Stimulated activated CD4-positive, alpha-beta T cell treated with anti-CD3 and anti-CD28 coated beads, TNF-alpha, amount 100 ng/mL, for 24 hours (primary cell): Measurements from ENCODE around the gene BLACAT1.
"Not testable (repeated sequence)": the region's sequence is repeated elsewhere in the genome, so short reads cannot be mapped to it uniquely, and the experiment has no call there.

ENCODE experiments used
- DNase-seq, 3 experiments: peaks; one replicate each; pipeline ENCODE4 v3.0.0-alpha.2; 2020; ENCODE audit warnings: low read depth in 3 of 3

The BLACAT1 gene

DNA sequence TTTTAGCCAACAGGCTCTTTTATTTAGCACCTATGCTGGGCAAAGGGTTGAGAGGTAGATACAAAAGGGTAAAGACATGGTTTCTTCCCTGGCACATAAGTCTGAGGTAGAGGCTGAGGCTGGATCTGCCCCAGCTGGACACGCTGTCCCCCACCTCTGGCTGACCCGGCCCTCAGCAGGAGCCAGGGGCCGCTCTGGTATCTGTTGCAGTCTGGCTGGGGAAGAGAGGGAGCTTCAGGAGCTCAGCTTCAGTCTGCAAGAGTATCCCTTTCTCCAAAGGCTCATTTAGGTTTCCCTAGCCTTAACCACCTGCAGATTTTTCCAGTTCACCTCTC is 14.2 kb downstream of the BLACAT1 start:
- no peak for DNase-seq

DNA sequence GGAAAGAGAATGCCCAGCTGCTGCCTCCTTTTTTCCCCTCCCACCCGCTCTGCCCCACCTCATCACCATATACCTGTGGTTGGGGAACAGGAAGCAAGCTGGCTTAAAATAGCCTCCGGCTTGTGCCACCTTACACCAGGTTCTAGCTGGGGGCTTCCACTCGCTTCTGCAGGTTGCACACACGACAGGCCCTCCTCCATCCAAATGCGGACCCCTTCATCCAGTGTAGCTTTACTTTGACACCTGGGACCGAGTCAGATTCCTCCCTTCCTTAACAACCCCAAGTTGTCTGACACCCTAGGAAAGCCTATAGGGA is 14.6 kb downstream of the BLACAT1 start:
- DNase-seq, result no peak

DNA sequence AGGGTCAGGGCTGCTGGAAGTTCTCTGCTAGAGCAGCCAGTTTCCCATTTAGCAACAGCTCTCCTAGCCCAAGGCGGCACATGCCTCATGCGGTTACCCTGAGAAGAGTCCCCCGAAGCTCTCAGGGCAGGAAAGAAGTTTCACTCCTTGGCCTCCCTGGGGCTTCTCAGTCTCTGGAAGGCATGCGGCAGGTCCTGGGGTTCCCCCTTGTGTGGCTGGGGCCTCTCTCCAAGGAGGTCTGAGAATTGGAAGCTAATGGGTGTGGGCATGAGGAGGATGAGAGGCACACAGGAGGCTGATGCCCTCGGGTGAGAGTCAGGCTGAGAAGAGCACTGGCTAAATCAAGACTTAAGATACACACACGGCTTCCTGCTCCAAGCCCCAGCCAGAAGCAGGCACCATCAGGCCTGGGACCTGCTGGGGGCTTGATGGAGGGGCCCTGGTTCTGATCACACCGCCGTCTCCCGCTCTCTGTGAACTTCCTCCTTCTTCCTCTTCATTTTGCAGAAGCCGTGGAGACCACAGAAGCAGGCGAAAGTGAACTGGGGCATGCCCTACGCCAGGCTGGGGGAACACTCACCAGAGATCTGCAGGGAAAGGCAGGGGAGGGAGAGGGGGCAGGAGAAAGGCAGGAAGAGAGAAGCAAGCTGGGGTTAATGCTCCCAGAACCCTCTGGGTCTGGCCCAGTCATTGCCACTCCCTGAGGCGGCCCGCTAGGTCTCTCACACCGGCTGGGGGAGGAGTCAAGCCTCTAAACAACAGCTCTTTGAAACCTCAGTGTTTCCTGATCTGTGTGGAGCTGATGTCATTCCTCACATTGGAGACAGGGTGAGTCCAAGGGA is 15.1 kb downstream of the BLACAT1 start:
- peak in 2 of 3 experiments; percentile 45 to 64 for DNase-seq

DNA sequence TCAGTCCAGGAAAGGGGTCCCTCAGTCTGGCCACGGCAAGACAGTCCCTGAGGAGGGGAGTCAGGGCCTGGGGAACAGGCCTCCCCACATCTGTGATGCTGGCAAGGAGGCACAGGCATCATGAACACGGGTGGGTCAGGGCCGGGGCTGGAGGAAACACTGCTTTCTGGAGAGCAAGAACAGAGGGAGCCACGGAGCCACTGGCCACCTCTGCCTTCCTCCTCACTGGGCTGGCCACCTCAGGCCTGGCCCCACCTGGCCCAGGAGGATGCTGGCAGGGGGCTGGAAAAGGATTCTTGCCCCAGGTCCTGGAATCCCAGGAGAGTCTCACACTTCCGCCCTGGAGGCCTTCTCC is 15.7 kb downstream of the BLACAT1 start:
- DNase-seq, result no peak

GRCh38 chr1:205438213-205439158 is 17.4 kb downstream of the BLACAT1 start:
- DNase-seq, result no peak

GRCh38 chr1:205437570-205437969 is 18.3 kb downstream of the BLACAT1 start:
- DNase-seq, result no peak

- DNase-seq, result no peak
These were observed 19.0 kb downstream of the BLACAT1 start for GRCh38 chr1:205436776-205437410.

- no peak for DNase-seq
These were observed 20.0 kb downstream of the BLACAT1 start for GRCh38 chr1:205435578-205436573.

- no peak for DNase-seq
These were observed 21.1 kb downstream of the BLACAT1 start for GRCh38 chr1:205434738-205435137.

DNA sequence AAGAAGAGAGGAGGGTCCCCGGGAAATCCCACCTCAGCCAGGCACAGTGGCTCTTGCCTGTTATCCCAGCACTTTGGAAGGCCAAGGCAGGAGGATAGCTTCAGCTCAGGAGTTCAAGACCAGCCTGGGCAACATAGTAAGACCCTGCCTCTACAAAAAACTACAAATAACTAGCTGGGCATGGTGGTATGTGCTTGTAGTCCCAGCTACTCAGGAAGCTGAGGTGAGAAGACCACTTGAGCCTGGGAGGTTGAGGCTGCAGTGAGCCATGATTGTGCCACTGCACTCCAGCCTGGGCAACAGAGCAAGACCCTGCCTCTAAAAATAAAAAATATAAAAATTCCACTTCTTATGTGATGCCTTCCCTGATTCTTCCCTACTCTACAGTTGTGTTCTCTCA is 23.2 kb downstream of the BLACAT1 start:
- not testable (repeated sequence) for DNase-seq

- DNase-seq, result no peak
These were observed 23.7 kb downstream of the BLACAT1 start for GRCh38 chr1:205432116-205432515.

GRCh38 chr1:205430696-205431305 is 25.0 kb downstream of the BLACAT1 start:
- DNase-seq, result peak in 1 of 3 experiments; percentile 51

DNA sequence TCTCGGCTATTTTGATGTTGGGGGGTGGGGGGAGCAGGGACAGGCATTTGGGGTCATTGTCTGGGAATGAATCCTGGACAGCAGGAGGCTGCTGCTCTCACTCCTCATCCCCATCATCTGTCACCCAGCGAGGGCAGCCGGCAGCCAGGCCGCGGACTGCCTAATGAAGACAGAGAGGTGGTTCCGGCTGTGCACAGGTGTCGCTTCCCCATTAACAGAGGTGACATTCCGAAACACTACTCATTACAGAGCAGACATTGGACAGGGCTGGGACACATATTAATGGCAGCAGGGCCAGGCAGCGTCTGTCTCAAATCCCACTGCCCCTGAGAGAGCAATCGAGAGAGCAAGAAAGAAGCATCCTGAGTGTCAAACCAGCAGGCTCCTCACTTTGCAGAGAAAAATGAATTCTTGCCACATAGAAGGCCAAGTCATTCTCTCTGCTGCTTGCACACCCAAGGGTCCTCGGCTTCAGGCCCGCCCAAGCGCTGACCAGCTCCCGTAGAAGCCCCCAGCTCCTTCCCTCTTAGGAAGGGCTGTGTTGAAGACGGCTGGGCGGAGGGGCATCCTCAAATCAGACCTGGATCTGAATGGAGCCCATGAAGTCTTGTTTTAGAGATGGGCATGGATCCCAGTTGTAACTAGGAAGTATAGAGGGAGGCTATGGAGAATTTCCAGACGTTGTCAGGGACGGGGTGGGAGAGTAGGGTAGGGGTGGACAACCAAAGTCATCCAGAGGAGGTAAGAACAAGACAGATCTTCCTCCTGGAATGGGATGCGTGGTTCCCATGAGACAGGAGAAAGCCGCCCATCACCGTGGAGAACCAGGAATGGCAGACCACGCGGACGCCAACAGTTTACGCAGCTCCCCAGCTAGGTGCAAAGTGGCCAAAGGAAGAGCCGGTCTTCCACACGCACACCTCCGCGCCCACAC is 25.8 kb downstream of the BLACAT1 start:
- no peak for DNase-seq

- DNase-seq, result no peak
These were observed 30.8 kb downstream of the BLACAT1 start for GRCh38 chr1:205424901-205425600.

- no peak for DNase-seq
These were observed 31.9 kb downstream of the BLACAT1 start for GRCh38 chr1:205423814-205424399.

GRCh38 chr1:205422993-205423642 is 32.7 kb downstream of the BLACAT1 start:
- DNase-seq, result no peak

GRCh38 chr1:205421798-205422197 is 34.0 kb downstream of the BLACAT1 start, which contains the start of gene LEMD1:
LEMD1 (minus strand) TSS chr1:205422056; CDS start chr1:205420536, 1,520 bp downstream.
- no peak for DNase-seq

DNA sequence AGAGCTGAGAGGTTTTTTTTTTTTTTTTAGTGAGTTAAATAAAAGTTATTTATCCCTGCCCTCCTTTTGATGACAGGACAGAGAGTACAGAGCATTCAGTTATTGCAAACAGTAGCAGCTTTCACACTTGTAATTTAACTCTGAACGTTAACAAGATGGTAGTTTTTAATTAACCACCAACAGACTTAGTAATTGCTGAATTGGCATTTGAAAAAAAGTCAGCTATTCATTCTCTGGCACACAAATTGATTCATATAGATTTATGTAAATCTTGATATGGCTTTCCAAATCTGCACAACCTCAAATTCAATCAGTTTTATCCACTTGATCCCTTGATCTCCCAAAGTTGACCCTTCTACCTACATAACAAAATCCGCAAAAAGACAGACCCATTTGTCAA is 34.9 kb downstream of the BLACAT1 start:
- no peak for DNase-seq
